ENCODE measurements around the gene GRAP.

Gene GRAP

DNA sequence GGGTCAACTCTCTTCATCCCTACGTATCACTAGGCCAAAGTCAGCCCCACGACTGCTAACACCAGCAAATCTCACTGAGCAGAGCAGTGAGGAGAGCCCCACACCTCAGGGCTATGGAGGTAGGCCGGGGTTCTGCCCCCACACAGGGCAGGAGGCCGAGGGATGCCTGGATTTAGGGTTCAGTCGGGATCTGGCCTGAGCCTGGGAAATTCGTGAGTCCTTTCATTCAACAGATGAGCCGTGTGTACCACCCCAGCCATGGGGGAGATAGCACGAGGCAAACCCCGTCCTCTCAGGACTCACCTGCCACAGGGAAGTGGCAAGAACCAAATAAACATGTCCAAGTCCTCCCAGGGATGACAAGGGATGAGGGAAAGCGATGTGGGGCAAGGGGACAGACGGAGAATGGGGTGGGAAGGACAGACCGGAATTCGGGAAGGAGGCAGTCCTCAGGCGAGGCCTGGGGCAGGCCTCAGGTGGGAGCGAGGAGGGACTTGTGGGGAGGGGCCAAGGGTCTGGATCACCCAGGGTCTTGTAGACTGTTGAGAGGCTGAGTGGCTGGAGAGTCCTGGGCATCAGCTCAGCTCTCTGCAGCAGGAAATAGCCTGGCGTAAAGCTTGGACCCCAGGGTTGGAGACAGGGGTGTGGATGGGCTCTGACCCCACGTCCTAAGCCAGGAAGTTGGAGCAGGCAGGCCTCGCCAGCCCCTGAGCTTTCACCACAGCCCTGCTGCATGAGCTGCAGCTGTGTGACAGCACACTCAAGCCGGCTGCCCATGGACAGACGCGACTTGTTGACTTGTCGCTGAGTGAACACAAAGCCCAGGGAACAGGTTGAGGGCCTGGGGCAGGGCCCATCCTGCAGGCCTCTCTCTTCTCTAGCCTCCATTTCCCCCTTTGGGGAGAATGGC, 34.3 kb downstream of the GRAP start:
- no peak for DNase-seq (ENCODE audit: low read depth)
- TF ChIP-seq, protein P1, sequence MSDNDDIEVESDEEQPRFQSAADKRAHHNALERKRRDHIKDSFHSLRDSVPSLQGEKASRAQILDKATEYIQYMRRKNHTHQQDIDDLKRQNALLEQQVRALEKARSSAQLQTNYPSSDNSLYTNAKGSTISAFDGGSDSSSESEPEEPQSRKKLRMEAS (IDR thresholded peaks at IDR 0.05; ENCODE audit: low read depth, low read length): no peak
- TF ChIP-seq, protein P2, sequence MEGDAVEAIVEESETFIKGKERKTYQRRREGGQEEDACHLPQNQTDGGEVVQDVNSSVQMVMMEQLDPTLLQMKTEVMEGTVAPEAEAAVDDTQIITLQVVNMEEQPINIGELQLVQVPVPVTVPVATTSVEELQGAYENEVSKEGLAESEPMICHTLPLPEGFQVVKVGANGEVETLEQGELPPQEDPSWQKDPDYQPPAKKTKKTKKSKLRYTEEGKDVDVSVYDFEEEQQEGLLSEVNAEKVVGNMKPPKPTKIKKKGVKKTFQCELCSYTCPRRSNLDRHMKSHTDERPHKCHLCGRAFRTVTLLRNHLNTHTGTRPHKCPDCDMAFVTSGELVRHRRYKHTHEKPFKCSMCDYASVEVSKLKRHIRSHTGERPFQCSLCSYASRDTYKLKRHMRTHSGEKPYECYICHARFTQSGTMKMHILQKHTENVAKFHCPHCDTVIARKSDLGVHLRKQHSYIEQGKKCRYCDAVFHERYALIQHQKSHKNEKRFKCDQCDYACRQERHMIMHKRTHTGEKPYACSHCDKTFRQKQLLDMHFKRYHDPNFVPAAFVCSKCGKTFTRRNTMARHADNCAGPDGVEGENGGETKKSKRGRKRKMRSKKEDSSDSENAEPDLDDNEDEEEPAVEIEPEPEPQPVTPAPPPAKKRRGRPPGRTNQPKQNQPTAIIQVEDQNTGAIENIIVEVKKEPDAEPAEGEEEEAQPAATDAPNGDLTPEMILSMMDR (IDR thresholded peaks at IDR 0.05; ENCODE audit: low read depth, low read length): no peak
- TF ChIP-seq MYC (IDR thresholded peaks at IDR 0.05; ENCODE audit: low read depth, low read length): no peak
- no peak for TF ChIP-seq POLR2A (IDR thresholded peaks at IDR 0.05; ENCODE audit: extremely low read depth, insufficient read length)
- H3K4me3 ChIP-seq (ENCODE audit: low read depth, low read length): no peak overlapping the region

DNA sequence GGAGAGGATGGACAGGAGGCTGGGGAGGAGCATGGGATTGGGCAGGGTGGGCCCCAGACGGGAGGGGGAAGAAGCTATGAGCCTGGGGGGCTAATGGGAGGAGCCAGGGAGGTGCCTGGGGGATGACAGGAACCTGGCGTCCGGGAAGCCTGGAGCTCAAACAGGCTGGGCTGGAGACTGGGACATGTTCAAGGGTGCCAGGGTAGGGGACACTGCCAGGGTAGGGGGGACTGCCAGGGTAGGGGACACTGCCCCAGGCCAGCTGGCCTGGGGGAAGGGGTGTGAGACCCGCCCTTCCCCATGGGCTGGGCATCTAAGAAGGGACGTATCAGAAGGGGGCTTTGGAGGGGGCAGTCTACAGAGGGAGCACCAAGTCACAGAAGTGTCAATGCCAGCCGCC, 35.2 kb downstream of the GRAP start:
- TF ChIP-seq, protein P1 (IDR thresholded peaks at IDR 0.05; ENCODE audit: low read depth, low read length): no peak
- TF ChIP-seq, protein P2 (IDR thresholded peaks at IDR 0.05; ENCODE audit: low read depth, low read length): no peak
- TF ChIP-seq MYC (IDR thresholded peaks at IDR 0.05; ENCODE audit: low read depth, low read length) (no peak), POLR2A (IDR thresholded peaks at IDR 0.05; ENCODE audit: extremely low read depth, insufficient read length) (no peak)
- DNase-seq (ENCODE audit: low read depth): no peak
- H3K4me3 ChIP-seq (ENCODE audit: low read depth, low read length): no peak overlapping the region

DNA sequence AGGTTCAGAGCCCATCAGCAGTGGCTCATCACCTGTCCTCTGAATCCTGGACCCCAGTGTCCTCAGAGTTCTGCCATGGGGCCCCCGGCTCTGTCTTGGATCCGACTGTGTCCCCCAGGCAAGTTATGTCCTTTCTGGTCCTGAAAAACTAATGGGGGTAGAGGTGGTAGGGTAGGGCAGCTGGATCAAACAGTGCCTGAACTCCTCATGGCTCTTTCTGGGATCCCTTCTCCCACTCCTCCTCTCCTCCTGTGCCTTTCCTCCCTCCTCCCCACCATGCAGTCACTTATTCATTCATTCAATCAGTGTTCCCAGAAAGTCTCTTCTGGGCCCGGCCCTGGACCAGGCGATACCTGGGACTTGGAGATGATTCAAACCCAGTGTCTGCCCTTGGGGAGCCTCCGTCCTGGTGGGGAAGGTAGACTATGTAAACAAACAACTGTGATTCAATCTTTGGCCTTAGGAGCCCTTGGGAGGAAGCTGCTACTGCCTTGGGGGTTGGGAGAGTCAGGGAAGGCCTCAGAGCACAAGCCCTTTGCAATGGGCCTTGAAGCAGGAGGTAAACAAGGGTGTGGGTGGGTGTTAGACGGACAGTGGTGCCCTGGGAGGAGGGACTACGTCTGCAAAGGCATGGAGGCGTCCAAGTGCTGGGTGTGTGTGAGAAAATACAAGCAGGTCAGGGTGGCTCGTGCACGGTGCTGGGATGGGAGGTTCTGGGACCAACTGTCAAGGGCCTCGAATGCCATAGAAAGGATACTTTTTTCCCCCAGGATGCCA, 35.8 kb downstream of the GRAP start:
- TF ChIP-seq MYC (IDR thresholded peaks at IDR 0.05; ENCODE audit: low read depth, low read length) (no peak), POLR2A (IDR thresholded peaks at IDR 0.05; ENCODE audit: extremely low read depth, insufficient read length) (no peak)
- TF ChIP-seq, protein P1 (IDR thresholded peaks at IDR 0.05; ENCODE audit: low read depth, low read length): no peak
- TF ChIP-seq, protein P2 (IDR thresholded peaks at IDR 0.05; ENCODE audit: low read depth, low read length): no peak
- no peak overlapping the region for H3K4me3 ChIP-seq (ENCODE audit: low read depth, low read length)

DNA sequence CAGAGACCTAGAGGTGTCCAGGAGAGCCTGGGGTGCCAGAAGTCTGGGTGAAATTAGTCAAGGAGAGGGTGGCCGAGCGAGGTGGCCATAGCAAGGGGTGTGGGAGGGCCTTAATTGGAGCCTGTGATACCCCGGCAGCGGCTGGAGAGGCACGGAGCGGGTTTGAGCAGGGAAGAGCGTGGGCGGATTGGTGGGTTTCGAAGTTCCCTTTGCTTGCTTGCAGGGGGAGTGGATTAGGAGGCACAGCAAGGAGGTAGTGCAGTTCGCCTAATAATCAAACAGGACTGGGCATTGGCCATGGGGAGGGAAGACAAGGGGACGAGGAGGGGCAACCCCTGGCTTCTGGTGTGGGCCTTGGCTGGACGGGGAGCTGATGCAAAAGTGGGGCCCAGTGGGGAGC, 36.8 kb downstream of the GRAP start:
- H3K4me3 ChIP-seq (ENCODE audit: low read depth, low read length): no peak overlapping the region
- TF ChIP-seq POLR2A (IDR thresholded peaks at IDR 0.05; ENCODE audit: extremely low read depth, insufficient read length) (no peak), MYC (IDR thresholded peaks at IDR 0.05; ENCODE audit: low read depth, low read length) (no peak)
- TF ChIP-seq, protein P1 (IDR thresholded peaks at IDR 0.05; ENCODE audit: low read depth, low read length): no peak
- TF ChIP-seq, protein P2 (IDR thresholded peaks at IDR 0.05; ENCODE audit: low read depth, low read length): no peak
- DNase-seq (ENCODE audit: low read depth): no peak

More for the DNA sequence above, 35.8 kb downstream of the GRAP start:
- DNase-seq (ENCODE audit: low read depth): no peak

DNA sequence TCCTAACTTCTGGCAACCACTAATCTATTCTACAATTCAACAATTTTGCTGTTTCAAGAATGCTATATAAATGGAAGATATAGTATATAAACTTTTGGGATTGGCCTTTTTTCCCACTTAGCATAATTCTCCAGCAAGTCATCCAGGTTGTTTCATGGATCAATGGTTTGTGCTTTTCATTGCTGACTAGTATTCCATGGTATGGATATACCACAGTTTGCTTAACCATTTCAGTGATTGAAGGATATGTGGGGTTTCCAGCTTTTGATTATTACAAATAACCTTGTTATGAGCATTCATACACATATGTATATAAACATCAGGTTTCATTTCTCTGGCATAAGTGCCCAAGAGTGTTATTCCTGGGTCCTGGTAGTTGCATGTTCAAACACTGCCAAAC, 40.1 kb downstream of the GRAP start:
- H3K4me3 ChIP-seq (ENCODE audit: low read depth, low read length): no peak overlapping the region
- no peak for TF ChIP-seq MYC (IDR thresholded peaks at IDR 0.05; ENCODE audit: low read depth, low read length)
- no peak for TF ChIP-seq POLR2A (IDR thresholded peaks at IDR 0.05; ENCODE audit: extremely low read depth, insufficient read length)
- TF ChIP-seq, protein P1 (IDR thresholded peaks at IDR 0.05; ENCODE audit: low read depth, low read length): no peak
- TF ChIP-seq, protein P2 (IDR thresholded peaks at IDR 0.05; ENCODE audit: low read depth, low read length): no peak
- no peak for DNase-seq (ENCODE audit: low read depth)
